CD4-positive, alpha-beta T cell treated with Interleukin-15 for 1 hour (primary cell): ENCODE results near the gene MAPKBP1.
"Not testable (repeated sequence)": the region's sequence is repeated elsewhere in the genome, so short reads cannot be mapped to it uniquely, and the experiment has no call there.

Experiments used
- DNase-seq: peaks from one replicate; pipeline ENCODE4 v3.0.0-alpha.2; 2020

The MAPKBP1 gene

GRCh38 chr15:41829959-41830646 lies 55.8 kb downstream of the MAPKBP1 start:
- DNase-seq = no peak

- DNase-seq = not testable (repeated sequence)
Observed at GRCh38 chr15:41831291-41831690, 57.0 kb downstream of the MAPKBP1 start.

GRCh38 chr15:41832208-41832607 lies 57.9 kb downstream of the MAPKBP1 start:
- no peak for DNase-seq

DNA sequence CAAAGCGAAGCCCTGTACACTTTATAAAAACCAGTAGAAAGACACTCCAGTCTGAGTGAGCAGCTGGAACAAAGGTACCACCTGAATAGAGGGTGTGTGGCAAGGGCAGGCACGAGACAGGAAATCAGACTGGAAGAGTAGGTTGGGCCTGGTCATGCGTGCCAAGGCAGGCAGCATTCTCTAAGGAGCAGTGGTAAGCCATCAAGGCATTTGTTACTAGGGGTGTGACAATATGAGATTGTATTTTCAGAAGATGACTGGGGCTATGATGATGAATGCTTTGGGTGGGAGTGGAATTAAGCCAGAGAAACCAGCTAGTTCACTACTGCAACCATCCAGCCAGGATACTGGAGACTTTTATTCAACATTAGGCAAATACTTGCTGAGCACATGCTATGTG lies 58.6 kb downstream of the MAPKBP1 start:
- DNase-seq = no peak

DNA sequence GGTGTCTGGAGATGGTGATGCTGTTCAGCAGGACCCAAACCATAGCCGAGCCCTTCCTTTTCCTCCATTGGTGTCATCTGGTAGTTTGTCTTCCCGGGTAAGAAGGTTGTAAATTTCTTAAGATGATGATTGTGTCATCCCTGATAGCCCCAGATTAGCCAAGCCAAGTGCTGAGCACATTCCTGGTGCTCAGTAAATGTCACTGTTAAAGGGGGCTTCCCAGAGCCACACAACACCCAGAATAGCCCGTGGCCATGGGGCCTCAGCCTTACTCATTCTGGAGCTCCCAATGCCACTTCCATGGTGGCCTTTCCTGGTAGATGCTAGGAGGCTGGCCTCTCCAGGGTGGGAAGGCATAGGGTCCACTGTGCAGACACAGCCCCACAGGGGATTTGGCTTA lies 59.8 kb downstream of the MAPKBP1 start:
- no peak for DNase-seq

- no peak for DNase-seq
Observed at GRCh38 chr15:41836073-41836472, 61.8 kb downstream of the MAPKBP1 start.

DNA sequence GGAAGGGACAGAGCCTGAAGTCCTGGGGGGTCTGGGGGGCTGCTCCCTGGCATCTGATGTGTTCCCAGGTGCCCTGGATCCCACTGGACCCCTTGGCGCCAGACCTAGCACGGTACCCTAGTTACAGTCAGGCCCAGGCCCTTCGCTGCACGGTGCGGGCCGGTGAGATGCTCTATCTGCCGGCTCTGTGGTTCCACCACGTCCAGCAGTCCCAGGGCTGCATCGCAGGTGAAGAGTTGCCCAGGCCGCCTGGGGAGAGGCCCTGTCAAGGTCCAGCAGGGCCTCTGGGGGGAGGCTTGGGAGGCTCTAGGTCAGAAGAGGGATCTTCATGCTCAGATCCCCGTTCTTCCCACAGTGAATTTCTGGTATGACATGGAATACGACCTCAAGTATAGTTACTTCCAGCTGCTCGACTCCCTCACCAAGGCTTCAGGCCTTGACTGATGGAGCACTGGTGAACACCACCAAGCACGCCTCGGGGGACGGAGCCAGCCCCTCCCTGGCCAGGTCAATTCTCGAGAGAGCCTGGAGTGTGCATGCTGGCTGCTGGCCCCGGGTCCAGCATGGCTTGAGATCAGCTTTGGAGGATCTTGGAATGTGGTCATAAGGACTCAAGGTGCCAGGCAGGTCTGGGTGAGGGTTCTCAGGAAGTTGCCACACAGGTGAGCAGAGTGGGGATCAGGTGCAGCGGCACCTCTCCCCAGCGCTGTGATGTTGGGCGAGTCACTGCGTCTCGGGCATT lies 62.6 kb downstream of the MAPKBP1 start:
- no peak for DNase-seq

GRCh38 chr15:41838400-41838897 lies 64.2 kb downstream of the MAPKBP1 start, which contains the start of gene PLA2G4B:
Gene PLA2G4B (plus strand): TSS chr15:41838847. CDS start chr15:41838914, 67 bp downstream.
- no peak for DNase-seq

DNA sequence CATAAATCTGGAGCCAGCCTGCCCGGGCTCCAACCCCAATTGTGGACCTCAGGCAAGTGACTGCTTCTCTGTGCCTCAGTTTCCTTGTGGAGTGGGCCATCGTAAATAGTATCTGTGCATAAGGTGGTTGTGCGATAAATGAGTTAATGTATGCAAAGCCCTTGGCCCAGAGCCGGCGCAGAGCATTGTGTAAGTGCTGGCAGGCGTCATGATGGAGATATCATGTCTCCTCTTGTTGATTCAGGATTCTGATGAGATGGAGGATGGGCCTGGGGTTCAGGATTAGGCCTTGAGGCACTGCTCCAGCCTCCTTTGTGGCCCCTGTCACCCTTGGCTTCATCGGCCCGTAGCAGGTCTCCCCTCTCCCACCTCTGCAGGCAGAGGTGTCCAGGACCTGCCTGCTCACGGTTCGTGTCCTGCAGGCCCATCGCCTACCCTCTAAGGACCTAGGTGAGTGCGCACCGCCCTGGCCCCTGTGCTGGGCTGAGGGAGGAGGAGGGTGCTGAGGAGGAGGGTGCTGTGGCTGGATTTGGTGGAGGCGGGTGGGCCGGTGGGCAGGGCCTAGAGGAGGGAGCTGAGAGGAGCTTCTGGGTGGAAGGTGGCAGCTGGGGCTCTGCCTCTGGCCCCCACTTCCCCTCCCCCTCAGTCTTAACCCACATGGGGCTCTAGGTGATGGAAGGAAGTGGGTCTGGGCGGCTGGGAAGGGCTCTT lies 65.7 kb downstream of the MAPKBP1 start:
- no peak for DNase-seq

DNA sequence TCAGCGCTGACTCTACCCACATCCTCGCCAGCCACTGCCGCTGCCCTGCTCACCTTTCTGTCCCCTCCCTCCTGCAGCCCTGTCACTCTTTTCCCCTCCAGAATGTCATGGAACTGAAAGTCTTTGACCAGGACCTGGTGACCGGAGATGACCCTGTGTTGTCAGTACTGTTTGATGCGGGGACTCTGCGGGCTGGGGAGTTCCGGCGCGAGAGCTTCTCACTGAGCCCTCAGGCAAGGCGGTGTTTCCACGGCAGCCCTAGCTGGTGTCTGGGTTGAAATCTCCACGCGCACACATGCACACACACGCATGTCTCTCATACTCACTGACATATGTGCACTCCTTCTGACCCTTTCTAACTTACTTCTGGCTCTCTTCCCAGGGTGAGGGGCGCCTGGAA lies 66.4 kb downstream of the MAPKBP1 start:
- DNase-seq = no peak

DNA sequence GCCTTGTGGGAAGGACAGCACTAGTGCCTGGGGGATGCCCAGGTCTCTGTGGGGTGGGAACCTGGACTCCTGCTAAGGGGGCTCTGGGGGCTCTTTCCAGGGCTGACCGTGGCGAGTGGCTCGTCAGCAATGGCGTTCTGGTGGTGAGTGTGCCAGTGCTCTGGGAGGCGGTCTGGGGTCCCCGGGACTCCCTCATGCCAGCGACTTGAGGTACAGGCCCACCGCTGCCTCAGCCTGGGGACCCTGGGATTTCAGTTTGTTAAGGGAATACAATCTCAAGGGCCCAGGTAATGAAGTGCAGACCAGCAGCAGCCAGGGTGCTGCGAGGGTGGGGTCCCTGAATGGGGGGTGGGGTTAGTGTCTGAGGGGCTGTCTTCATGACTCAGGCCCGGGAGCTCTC lies 66.8 kb downstream of the MAPKBP1 start:
- DNase-seq = no peak

GRCh38 chr15:41842229-41842628 lies 67.9 kb downstream of the MAPKBP1 start:
- no peak for DNase-seq

- no peak for DNase-seq
Observed at GRCh38 chr15:41843571-41843970, 69.3 kb downstream of the MAPKBP1 start.

DNA sequence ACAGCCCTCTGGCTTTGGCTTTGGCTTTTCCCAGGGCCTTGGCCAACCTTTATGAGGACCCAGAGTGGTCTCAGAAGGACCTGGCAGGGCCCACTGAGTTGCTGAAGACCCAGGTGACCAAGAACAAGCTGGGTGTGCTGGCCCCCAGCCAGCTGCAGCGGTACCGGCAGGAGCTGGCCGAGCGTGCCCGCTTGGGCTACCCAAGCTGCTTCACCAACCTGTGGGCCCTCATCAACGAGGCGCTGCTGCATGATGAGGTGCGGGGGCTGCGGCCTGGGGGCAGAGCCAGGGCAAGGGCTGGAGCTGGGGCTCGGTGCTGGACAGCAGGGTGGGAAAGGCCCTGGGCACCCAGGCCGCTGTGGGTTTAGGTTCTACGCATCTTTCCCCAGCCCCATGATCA lies 70.5 kb downstream of the MAPKBP1 start:
- DNase-seq = no peak

DNA sequence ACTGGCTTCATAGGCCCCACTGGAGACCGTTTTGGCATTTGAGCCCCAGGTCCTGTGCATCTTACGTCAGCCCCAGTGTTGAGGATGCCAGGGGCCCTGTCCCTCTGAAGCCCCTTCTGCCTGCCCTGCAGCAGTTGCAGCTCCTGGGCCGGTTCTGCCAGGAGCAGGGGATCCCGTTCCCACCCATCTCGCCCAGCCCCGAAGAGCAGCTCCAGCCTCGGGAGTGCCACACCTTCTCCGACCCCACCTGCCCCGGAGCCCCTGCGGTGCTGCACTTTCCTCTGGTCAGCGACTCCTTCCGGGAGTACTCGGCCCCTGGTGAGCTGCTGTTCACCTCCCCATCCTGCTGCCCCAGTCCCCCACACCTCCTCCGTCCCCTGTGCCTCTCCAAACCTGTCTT lies 72.9 kb downstream of the MAPKBP1 start:
- DNase-seq = no peak

DNA sequence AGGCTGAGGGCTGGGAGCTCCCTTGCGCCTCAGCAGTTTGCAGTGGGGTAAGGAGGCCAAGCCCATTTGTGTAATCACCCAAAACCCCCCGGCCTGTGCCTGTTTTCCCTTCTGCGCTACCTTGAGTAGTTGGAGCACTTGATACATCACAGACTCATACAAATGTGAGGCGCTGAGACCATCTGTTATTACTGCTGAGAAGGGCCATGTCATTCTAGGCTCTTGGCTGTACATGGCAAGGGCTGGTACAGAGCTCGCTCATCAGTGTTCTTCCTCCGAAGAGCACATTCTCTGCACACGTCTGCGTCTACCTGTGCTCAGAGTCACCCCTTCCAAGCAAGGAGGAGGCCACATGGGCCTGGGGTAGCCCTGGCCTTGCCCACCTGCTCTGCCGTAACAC lies 73.7 kb downstream of the MAPKBP1 start:
- DNase-seq = no peak

DNA sequence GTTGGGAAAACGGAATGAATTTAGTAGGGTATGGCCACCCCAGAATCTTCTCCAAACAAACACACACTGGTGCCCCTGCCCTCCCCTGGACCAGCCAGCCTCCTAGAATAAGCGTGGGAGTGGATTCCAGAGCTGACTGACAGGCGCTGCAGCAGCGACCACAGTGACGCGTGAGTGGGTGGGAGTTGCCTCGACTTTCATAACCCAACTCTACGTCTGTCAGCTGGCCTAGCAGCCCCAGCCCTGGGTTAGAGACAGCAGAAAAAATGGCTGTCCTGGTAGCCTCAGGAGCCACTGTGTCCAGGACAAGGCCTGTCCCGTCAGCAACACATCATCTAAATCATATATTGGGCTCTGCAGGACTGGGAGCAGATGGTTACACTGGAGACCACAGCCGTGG lies 74.3 kb downstream of the MAPKBP1 start:
- no peak for DNase-seq

GRCh38 chr15:41849204-41849603 lies 74.9 kb downstream of the MAPKBP1 start:
- DNase-seq = no peak

DNA sequence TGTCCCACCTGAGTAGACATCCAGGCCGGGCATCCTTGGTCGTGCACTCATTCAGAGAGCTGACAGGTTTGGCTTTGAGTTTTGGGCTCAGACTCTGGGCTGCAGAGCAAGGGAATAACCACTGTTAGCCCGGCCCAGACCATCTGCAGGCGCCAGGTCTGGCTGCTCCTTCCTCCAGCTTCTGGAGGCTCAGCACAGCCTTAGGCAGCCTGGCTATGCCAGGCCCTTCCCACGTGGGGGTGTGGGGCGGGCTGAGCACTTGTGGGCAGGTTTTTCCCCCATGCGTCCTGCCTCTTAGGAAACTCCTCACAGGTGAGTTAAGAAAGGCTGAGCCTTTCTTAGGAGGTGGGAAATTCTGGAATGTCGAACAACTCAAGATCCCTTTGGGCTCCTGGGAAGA lies 75.6 kb downstream of the MAPKBP1 start:
- DNase-seq = no peak

GRCh38 chr15:41850482-41851166 lies 76.3 kb downstream of the MAPKBP1 start:
- no peak for DNase-seq

DNA sequence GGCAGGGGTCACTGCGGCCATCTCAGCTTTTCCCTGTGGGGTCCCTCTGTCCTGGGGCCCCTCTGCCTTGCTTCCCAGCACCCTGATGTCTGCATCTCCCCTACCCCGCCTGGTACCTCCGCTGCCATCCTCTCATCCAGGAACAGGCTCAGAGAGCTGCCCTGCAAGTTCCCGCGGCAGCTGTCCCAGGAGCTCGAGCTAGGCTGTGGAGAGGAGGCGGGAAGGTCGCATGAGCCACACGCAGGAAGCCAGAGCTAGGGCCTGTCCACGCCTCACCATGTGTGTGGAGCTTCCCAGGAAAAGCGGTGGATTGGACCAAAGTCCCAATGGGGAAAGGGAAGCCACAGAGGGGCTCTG lies 76.9 kb downstream of the MAPKBP1 start:
- no peak for DNase-seq

- no peak for DNase-seq
Observed at GRCh38 chr15:41851755-41852370, 77.6 kb downstream of the MAPKBP1 start.
